HFF-Myc (cell line): ENCODE data around the gene POFUT1.

ENCODE experiments used
- DNase-seq: peaks from one replicate; pipeline ENCODE4 v3.0.0-alpha.2; 2011; ENCODE audit warnings: low read depth; ENCODE audit errors: extremely low read depth
- H3K4me3 ChIP-seq: replicated peaks from 2 replicates; pipeline ENCODE4 v1.5.1; 2011; ENCODE audit warnings: low read depth, mild to moderate bottlenecking, control low read depth, low read length
- TF ChIP-seq, protein P1 (sequence below): IDR thresholded peaks from 2 replicates; pipeline ENCODE4 v1.5.1; 2012; ENCODE audit warnings: mild to moderate bottlenecking, low read depth, low read length, control low read depth; ENCODE audit errors: missing control alignments

Gene POFUT1

DNA sequence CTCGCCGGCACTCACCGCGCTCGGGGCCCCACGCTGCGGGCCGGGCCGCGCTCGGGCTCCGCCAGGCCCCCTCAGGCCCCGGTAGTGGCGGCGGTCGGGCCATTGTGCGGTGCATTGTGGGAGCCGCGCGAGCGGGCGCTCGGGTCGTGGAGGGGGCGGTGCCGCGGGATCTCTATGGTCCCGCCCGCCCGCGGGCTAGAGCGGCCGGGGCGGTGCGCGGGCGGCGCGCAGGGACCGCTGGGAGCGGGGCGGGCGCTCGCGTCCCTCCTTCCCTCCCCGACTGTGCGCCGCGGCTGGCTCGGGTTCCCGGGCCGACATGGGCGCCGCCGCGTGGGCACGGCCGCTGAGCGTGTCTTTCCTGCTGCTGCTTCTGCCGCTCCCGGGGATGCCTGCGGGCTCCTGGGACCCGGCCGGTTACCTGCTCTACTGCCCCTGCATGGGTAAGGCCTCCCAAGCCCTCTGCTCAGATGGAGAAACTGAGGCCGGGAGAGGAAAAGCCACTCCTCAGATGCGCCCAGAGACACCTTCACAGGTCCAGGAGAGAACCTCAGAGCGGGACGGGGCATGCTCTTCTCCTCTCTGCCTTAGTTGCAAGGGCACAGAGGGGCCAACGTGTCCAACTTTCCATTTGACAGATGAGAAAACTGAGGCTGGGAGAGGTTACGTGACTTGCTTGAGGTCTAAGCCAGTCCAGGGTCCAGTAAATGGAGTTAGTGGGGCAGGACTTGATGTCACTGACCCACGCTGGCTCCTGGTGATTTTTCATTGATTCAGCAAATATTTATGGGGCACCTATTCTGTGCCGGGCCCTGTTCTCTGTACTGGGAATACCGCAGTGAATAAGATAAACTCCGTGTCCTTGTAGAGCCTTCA, at the start of gene POFUT1, which contains the start of gene PLAGL2:
Gene POFUT1 (plus strand): TSS at position 255 of the 873 bp plus-strand sequence. CDS start 62 bp downstream, at position 317.
Gene PLAGL2 (minus strand): TSS at position 118 of the 873 bp plus-strand sequence. CDS start 5,565 bp downstream, outside the sequence.
- H3K4me3 ChIP-seq: peak within 1 kb of the TSS; percentile 93
- DNase-seq: no peak

DNA sequence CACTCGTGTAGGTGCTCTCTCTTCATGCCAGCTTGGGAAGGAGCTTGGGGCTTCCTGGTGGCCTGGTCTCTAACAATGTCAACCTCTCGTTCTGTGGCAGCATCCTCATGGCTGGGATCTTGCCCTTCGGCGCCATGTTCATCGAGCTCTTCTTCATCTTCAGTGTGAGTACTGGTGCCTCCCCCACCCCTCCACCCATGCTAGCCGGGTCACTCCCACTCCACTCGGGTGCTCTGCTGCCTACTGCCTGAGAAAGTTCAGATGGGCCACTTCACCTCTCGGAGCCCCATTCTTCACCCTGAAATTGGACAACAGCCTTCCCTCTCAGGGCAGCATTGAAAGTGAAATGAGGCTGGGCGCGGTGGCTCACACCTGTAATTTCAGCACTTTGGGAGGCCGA, 49.3 kb upstream of the POFUT1 start:
- DNase-seq: no peak
- H3K4me3 ChIP-seq: no peak overlapping the region
- TF ChIP-seq, protein P1, sequence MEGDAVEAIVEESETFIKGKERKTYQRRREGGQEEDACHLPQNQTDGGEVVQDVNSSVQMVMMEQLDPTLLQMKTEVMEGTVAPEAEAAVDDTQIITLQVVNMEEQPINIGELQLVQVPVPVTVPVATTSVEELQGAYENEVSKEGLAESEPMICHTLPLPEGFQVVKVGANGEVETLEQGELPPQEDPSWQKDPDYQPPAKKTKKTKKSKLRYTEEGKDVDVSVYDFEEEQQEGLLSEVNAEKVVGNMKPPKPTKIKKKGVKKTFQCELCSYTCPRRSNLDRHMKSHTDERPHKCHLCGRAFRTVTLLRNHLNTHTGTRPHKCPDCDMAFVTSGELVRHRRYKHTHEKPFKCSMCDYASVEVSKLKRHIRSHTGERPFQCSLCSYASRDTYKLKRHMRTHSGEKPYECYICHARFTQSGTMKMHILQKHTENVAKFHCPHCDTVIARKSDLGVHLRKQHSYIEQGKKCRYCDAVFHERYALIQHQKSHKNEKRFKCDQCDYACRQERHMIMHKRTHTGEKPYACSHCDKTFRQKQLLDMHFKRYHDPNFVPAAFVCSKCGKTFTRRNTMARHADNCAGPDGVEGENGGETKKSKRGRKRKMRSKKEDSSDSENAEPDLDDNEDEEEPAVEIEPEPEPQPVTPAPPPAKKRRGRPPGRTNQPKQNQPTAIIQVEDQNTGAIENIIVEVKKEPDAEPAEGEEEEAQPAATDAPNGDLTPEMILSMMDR: no peak

More for the DNA sequence above, at the start of gene POFUT1, which contains the start of gene PLAGL2:
- TF ChIP-seq, protein P1: no peak

DNA sequence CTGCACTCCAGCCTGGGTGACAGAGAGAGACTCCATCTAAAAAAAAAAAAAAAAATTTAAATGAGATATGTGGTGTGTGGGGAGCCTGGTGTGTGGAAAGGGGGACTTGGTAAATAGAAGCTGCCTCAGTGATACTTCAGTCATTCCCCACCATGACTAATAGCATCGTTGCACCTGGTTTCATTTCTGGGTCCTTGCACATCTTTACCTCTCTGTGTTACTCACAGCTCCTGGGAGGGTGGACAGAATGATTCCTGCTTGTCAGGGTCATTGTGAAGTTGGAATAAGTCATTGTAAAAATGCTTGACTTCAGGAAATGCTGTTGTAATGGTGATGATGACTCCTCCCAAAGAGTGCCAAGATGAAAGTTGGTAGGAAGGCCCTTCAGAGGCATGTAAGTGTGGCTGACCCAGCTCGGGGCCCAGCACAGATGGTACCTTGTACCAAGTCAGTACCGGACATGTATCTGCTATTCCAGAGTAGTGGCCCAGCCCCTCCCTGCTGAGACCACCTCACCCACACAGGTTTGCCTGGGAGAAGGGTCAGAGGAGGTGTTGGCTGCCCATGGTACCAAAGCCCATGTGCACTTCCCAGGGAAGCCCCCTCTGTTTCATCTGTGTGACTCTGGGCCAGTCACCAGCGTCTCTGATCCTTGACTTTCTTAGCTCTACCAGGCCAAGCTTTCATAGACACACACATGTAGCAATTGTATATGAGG, 48.6 kb upstream of the POFUT1 start:
- TF ChIP-seq, protein P1: no peak
- no peak for DNase-seq
- H3K4me3 ChIP-seq: no peak overlapping the region

DNA sequence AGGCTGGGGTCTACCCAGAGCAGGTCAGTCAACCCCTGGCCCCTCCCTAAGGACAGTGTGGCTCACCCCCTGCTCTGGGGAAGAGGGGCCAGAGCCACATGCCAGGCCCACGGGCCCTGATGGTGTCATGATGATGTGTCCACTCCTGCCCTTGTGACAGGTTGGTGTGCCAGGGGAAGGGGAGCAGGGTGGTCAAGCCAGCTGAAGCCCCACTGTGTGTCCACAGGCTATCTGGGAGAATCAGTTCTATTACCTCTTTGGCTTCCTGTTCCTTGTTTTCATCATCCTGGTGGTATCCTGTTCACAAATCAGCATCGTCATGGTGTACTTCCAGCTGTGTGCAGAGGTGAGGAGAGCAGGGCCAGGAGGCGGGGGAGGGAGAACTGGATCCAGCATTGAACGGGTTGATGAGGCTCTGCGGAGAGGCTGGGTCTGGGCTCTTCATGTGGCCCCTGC, 47.9 kb upstream of the POFUT1 start:
- TF ChIP-seq, protein P1: no peak
- no peak for DNase-seq
- H3K4me3 ChIP-seq: no peak overlapping the region

DNA sequence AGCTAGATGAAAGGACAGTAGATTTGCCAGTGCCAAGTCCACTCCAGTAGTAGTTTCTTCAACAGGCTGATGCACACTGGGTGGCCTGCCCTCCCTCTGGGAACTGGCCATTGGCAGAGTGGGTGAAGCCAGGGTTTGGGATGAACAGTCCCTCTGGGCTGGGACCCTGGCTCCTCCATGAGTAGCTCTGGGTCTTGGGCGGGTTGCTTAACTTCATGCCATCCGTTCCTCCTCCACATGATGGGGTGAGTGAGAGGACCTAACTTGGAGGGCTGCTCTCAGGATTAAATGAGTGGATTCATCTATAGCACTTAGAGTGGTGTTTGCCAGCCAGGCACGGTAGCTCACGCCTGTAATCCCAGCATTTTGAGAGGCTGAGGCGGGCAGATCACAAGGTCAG, 47.3 kb upstream of the POFUT1 start:
- DNase-seq: no peak
- TF ChIP-seq, protein P1: no peak
- H3K4me3 ChIP-seq: no peak overlapping the region

DNA sequence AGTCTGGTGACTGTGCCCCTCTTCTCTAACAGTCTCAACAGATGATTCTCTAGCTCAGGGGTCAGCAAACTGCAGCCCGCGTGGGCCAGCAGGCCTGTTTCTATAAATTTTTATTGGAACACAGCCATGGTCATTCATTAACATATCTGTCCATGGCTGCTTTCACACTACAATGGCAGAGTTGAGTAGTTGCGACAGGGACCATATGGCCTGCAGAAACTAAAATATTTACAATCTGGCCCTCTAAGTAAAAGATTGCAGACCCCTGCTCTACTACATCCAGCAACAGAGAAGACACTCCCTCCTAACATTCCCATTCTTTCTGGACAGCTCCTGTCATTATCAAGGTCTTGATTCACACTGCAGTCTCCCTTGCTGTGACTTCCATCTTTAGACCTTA, 45.3 kb upstream of the POFUT1 start:
- TF ChIP-seq, protein P1: no peak
- H3K4me3 ChIP-seq: no peak overlapping the region
- DNase-seq: no peak
